ENCODE data around the gene DKK3. TPM values are rescaled to one million over a fixed set of nuclear protein-coding genes. Genes with fewer than 3 reads are reported as not detected.

The DKK3 gene
- total RNA-seq, 1 donor from 2014 or later = 204 TPM

GRCh38 chr11:12017865-12018453, 9.5 kb upstream of the DKK3 start:
- no peak for DNase-seq (ENCODE audit: low read depth)
- H3K4me3 ChIP-seq (ENCODE audit: low read depth, low read length) = no peak overlapping the region
- TF ChIP-seq, protein P1, sequence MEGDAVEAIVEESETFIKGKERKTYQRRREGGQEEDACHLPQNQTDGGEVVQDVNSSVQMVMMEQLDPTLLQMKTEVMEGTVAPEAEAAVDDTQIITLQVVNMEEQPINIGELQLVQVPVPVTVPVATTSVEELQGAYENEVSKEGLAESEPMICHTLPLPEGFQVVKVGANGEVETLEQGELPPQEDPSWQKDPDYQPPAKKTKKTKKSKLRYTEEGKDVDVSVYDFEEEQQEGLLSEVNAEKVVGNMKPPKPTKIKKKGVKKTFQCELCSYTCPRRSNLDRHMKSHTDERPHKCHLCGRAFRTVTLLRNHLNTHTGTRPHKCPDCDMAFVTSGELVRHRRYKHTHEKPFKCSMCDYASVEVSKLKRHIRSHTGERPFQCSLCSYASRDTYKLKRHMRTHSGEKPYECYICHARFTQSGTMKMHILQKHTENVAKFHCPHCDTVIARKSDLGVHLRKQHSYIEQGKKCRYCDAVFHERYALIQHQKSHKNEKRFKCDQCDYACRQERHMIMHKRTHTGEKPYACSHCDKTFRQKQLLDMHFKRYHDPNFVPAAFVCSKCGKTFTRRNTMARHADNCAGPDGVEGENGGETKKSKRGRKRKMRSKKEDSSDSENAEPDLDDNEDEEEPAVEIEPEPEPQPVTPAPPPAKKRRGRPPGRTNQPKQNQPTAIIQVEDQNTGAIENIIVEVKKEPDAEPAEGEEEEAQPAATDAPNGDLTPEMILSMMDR (IDR thresholded peaks at IDR 0.05; ENCODE audit: insufficient read depth, low read length, poor library complexity, severe bottlenecking) = no peak
- H3K27me3 ChIP-seq (ENCODE audit: control insufficient read depth, insufficient read depth, low read length) = no peaks in the 10 kb centered on the region
- H3K36me3 ChIP-seq (ENCODE audit: control insufficient read depth, insufficient read depth, low read length) = no peaks in the 10 kb centered on the region

- Histone ChIP-seq H3K27me3 (ENCODE audit: control insufficient read depth, insufficient read depth, low read length) (no peaks in the 10 kb centered on the region), H3K36me3 (ENCODE audit: control insufficient read depth, insufficient read depth, low read length) (no peaks in the 10 kb centered on the region), H3K4me3 (ENCODE audit: low read depth, low read length) (no peak overlapping the region)
- DNase-seq (ENCODE audit: low read depth) = no peak
- TF ChIP-seq, protein P1 (IDR thresholded peaks at IDR 0.05; ENCODE audit: insufficient read depth, low read length, poor library complexity, severe bottlenecking) = no peak
Measured at GRCh38 chr11:12017243-12017678, 8.8 kb upstream of the DKK3 start.

- TF ChIP-seq, protein P1 (IDR thresholded peaks at IDR 0.05; ENCODE audit: insufficient read depth, low read length, poor library complexity, severe bottlenecking) = no peak
- Histone ChIP-seq H3K4me3 (ENCODE audit: low read depth, low read length) (no peak overlapping the region), H3K27me3 (ENCODE audit: control insufficient read depth, insufficient read depth, low read length) (no peaks in the 10 kb centered on the region), H3K36me3 (ENCODE audit: control insufficient read depth, insufficient read depth, low read length) (no peaks in the 10 kb centered on the region)
- DNase-seq (ENCODE audit: low read depth) = no peak
Measured at GRCh38 chr11:12016246-12016645, 7.8 kb upstream of the DKK3 start.

GRCh38 chr11:12015486-12015885, 7.1 kb upstream of the DKK3 start:
- no peak overlapping the region for H3K4me3 ChIP-seq (ENCODE audit: low read depth, low read length)
- DNase-seq (ENCODE audit: low read depth) = no peak
- no peaks in the 10 kb centered on the region for H3K36me3 ChIP-seq (ENCODE audit: control insufficient read depth, insufficient read depth, low read length)
- TF ChIP-seq, protein P1 (IDR thresholded peaks at IDR 0.05; ENCODE audit: insufficient read depth, low read length, poor library complexity, severe bottlenecking) = no peak
- no peaks in the 10 kb centered on the region for H3K27me3 ChIP-seq (ENCODE audit: control insufficient read depth, insufficient read depth, low read length)

GRCh38 chr11:12013781-12014180, 5.4 kb upstream of the DKK3 start:
- H3K4me3 ChIP-seq (ENCODE audit: low read depth, low read length) = no peak overlapping the region
- TF ChIP-seq, protein P1 (IDR thresholded peaks at IDR 0.05; ENCODE audit: insufficient read depth, low read length, poor library complexity, severe bottlenecking) = no peak
- H3K36me3 ChIP-seq (ENCODE audit: control insufficient read depth, insufficient read depth, low read length) = no peaks in the 10 kb centered on the region
- no peak for DNase-seq (ENCODE audit: low read depth)
- H3K27me3 ChIP-seq (ENCODE audit: control insufficient read depth, insufficient read depth, low read length) = no peaks in the 10 kb centered on the region
